ENCODE measurements around the gene EXPH5. TPM values are rescaled to one million over a fixed set of nuclear protein-coding genes. Genes with fewer than 3 reads are reported as not detected.

The EXPH5 gene
- total RNA-seq, 1 experiment from 2014 or later = 18.3 TPM

GRCh38 chr11:108556019-108556418 lies 37.5 kb downstream of the EXPH5 start:
- CTCF ChIA-PET = no interaction called here
- H2AFZ ChIP-seq (ENCODE audit: low read depth, low read length, poor library complexity, severe bottlenecking) = no peak overlapping the region
- H3K9me3 ChIP-seq (ENCODE audit: control insufficient read depth in 1 of 2, insufficient read depth in 1 of 2, low read depth in 1 of 2, low read length in 2 of 2) = no peaks in the 10 kb centered on the region
- H4K20me1 ChIP-seq (ENCODE audit: insufficient read depth) = no peaks in the 10 kb centered on the region
- RAD21 ChIA-PET (ENCODE audit: low non-redundant PET in 1 of 2, low total read pairs in 2 of 2, uncharacterized antibody in 2 of 2, unreplicated experiment in 2 of 2) = no interaction called here
- no peak overlapping the region for H3K4me2 ChIP-seq (ENCODE audit: low read length)
- H3K9me2 ChIP-seq (ENCODE audit: insufficient read depth) = no peaks in the 10 kb centered on the region
- no peak overlapping the region for H3K4me3 ChIP-seq (replicated peaks in 1 of 2; ENCODE audit: low read depth in 1 of 2, low read length in 2 of 2)
- TF ChIP-seq, protein P1, sequence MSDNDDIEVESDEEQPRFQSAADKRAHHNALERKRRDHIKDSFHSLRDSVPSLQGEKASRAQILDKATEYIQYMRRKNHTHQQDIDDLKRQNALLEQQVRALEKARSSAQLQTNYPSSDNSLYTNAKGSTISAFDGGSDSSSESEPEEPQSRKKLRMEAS (IDR thresholded peaks at IDR 0.05) = no peak
- TF ChIP-seq ZBTB33 (IDR thresholded peaks at IDR 0.05; ENCODE audit: extremely low read depth, insufficient replicate concordance, low read length) (no peak), FOSL1 (IDR thresholded peaks at IDR 0.05; ENCODE audit: low read depth) (no peak), POLR2A (IDR thresholded peaks at IDR 0.05; ENCODE audit: borderline replicate concordance, extremely low read depth, insufficient read depth, insufficient read length) (no peak), POLR2AphosphoS5 (IDR thresholded peaks at IDR 0.05; ENCODE audit: low read depth, low read length) (no peak), SIN3A (IDR thresholded peaks at IDR 0.05; ENCODE audit: low read depth) (no peak), CBX3 (IDR thresholded peaks at IDR 0.05; ENCODE audit: low read depth) (no peak), REST (IDR thresholded peaks at IDR 0.05; ENCODE audit: low read depth) (no peak)
- BruUV-seq (replicated peaks) = no TSS peak
- POLR2A ChIA-PET = no interaction called here
- ATAC-seq (no peak), DNase-seq (ENCODE audit: low read depth, low spot score) (no peak)
- no peaks in the 10 kb centered on the region for H3K79me2 ChIP-seq (ENCODE audit: insufficient read depth, low read length)
- H3K4me1 ChIP-seq (ENCODE audit: control insufficient read depth in 1 of 2, insufficient read depth in 2 of 2, low read length in 2 of 2) = peaks cover 16 to 18% of the 10 kb centered on the region in 2 experiments
- intact Hi-C loops (cut with micrococcal nuclease) = no loop called here
- H3K9ac ChIP-seq (ENCODE audit: low read length) = no peak overlapping the region
- no peaks in the 10 kb centered on the region for H3K36me3 ChIP-seq (ENCODE audit: control insufficient read depth in 1 of 2, insufficient read depth in 2 of 2, low read length in 2 of 2)
- H3K27ac ChIP-seq (ENCODE audit: low read depth, low read length) = no peak overlapping the region
- no peaks in the 10 kb centered on the region for H3K27me3 ChIP-seq (ENCODE audit: insufficient read depth, low read length)

Data from HCT116 (cell line).